Liver (tissue), 9 donors: ENCODE measurements around the gene MTRF1. TPM values are rescaled to one million over a fixed set of nuclear protein-coding genes. Genes with fewer than 3 reads are reported as not detected.

Experiments used
- DNase-seq: peaks from one replicate; pipeline ENCODE4 v3.0.0-alpha.2; 2017; ENCODE audit warnings: low spot score
- H3K27ac ChIP-seq, 2 donors: one replicate each; pipeline ENCODE4 v1.7.0; 2013; ENCODE audit warnings: inconsistent platforms in 2 of 2, low read length in 2 of 2, control low read depth in 1 of 2, low read depth in 1 of 2, mild to moderate bottlenecking in 1 of 2
- H3K27me3 ChIP-seq, 4 donors: one replicate each; pipeline versions ENCODE4 v1.6.1 to v1.7.0; 2013; ENCODE audit warnings: low read length in 3 of 4, inconsistent platforms in 1 of 4, mild to moderate bottlenecking in 1 of 4, moderate library complexity in 1 of 4; ENCODE audit not compliant: control insufficient read depth in 4 of 4, insufficient read depth in 4 of 4
- H3K36me3 ChIP-seq, 4 donors: one replicate each; pipeline versions ENCODE4 v1.6.1 to v1.7.0; 2013; ENCODE audit warnings: low read length in 3 of 4, mild to moderate bottlenecking in 3 of 4, low read depth in 1 of 4, moderate library complexity in 1 of 4; ENCODE audit not compliant: control insufficient read depth in 4 of 4, insufficient read depth in 3 of 4
- H3K4me1 ChIP-seq, 4 donors: one replicate each; pipeline versions ENCODE4 v1.6.1 to v1.7.0; 2013; ENCODE audit warnings: low read length in 3 of 4, mild to moderate bottlenecking in 3 of 4, moderate library complexity in 1 of 4; ENCODE audit not compliant: control insufficient read depth in 4 of 4, insufficient read depth in 4 of 4
- H3K4me3 ChIP-seq, 3 donors: one replicate each; pipeline versions ENCODE4 v1.6.1 to v1.7.0; 2013; ENCODE audit warnings: low read length in 3 of 3, control low read depth in 1 of 3, low read depth in 1 of 3, mild to moderate bottlenecking in 1 of 3
- H3K9ac ChIP-seq, 2 donors: one replicate each; pipeline ENCODE4 v1.7.0; 2013; ENCODE audit warnings: low read length in 2 of 2, mild to moderate bottlenecking in 2 of 2, moderate library complexity in 2 of 2, control low read depth in 1 of 2, low read depth in 1 of 2
- H3K9me3 ChIP-seq, 4 donors: one replicate each; pipeline versions ENCODE4 v1.6.1 to v1.7.0; 2013; ENCODE audit warnings: low read length in 3 of 4; ENCODE audit not compliant: control insufficient read depth in 4 of 4
- FOXA1 ChIP-seq: IDR thresholded peaks from 2 replicates; pipeline ENCODE4 v1.6.1; 2016; ENCODE audit warnings: antibody characterized with exemption
- FOXA2 ChIP-seq: IDR thresholded peaks from 2 replicates; pipeline ENCODE4 v1.6.1; 2016; ENCODE audit warnings: antibody characterized with exemption
- GABPA ChIP-seq, 2 donors: IDR thresholded peaks in 1 of 2; conservative IDR thresholded peaks in 1 of 2; 2 replicates each; pipeline ENCODE4 v1.6.1; 2016; ENCODE audit warnings: antibody characterized with exemption in 2 of 2, mild to moderate bottlenecking in 1 of 2, moderate library complexity in 1 of 2
- HNF4A ChIP-seq, 2 donors: conservative IDR thresholded peaks; 2 replicates each; pipeline ENCODE4 v1.6.1; 2016; ENCODE audit warnings: antibody characterized with exemption in 2 of 2, mild to moderate bottlenecking in 2 of 2
- JUND ChIP-seq, 2 donors: IDR thresholded peaks; 2 replicates each; pipeline ENCODE4 v1.6.1; 2016; ENCODE audit warnings: antibody characterized with exemption in 2 of 2
- RAD21 ChIP-seq, 2 donors: IDR thresholded peaks; 2 replicates each; pipeline ENCODE4 v1.6.1; 2016; ENCODE audit warnings: antibody characterized with exemption in 2 of 2, mild to moderate bottlenecking in 2 of 2
- SP1 ChIP-seq: IDR thresholded peaks from 2 replicates; pipeline ENCODE4 v1.6.1; 2018; ENCODE audit warnings: antibody characterized with exemption, mild to moderate bottlenecking
- WGBS: extraction: QIAGEN DNeasy Blood & Tissue Kit; methylation state at CpG from one replicate; pipeline ENCODE4 v1.1.7; 2013; 5-methylcytosine and 5-hydroxymethylcytosine counted together
- polyA plus RNA-seq, 2 donors: library from polyadenylated mRNA; stranded (reverse) in 1 of 2; unstranded in 1 of 2; fragments of 200-250 nt in 1 of 2; fragments of >200 nt in 1 of 2; fragmentation: Nextera tagmentation in 1 of 2; extraction: Ambion mirVana in 1 of 2; gene quantifications; one replicate each; pipeline versions ENCODE4 v1.2.1 to v1.2.3, GENCODE V29; 2013 to 2015
- total RNA-seq, 2 donors: library from RNA; depleted of rRNA; stranded (reverse); fragments of >200 nt; gene quantifications; one replicate each; pipeline ENCODE4 v1.2.3, GENCODE V29; 2014
- TF ChIP-seq, protein P1 (sequence below): IDR thresholded peaks from 2 replicates; pipeline ENCODE4 v1.6.1; 2016; ENCODE audit warnings: antibody characterized with exemption, mild to moderate bottlenecking
- TF ChIP-seq, protein P2 (sequence below): fragments of 150-350 bp; IDR thresholded peaks from 2 replicates; pipeline ENCODE4 v1.5.1; 2017; ENCODE audit warnings: improper control_type of control experiment, low read depth, low read length; ENCODE audit not compliant: missing input control
- TF ChIP-seq, protein P3 (sequence below): IDR thresholded peaks from 2 replicates; pipeline ENCODE4 v1.6.1; 2016; ENCODE audit warnings: antibody characterized with exemption
- TF ChIP-seq, protein P4 (sequence below): IDR thresholded peaks from 2 replicates; pipeline ENCODE4 v1.6.1; 2016; ENCODE audit warnings: antibody characterized with exemption
- donor health status: healthy.
- donor health status: healthy.
- donor health status: healthy.
- donor health status: healthy.
- donor health status: healthy.

Gene MTRF1
- total and polyA plus RNA-seq, 4 donors: 4.9 to 11.0 (median 9.9) TPM

DNA sequence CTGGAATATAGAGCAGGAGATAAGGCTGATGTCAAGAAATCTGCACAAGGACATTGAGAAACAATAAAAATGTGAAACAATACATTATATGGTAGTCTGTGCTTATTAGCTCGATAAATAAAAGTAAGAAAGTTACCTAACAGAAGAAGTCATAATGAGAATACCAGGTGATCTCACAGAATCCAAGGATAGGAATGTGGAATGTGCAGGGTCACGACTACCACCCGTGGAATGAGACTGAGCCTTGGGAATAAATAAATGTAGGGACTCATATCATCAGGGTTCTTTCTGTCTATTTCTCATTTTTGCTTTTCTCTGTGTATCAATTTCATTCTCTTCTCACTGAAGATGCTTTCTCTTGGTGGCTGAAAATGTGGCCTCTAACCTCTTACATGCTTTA is 43.0 kb downstream of the MTRF1 start (continued):
- TF ChIP-seq, protein P1, sequence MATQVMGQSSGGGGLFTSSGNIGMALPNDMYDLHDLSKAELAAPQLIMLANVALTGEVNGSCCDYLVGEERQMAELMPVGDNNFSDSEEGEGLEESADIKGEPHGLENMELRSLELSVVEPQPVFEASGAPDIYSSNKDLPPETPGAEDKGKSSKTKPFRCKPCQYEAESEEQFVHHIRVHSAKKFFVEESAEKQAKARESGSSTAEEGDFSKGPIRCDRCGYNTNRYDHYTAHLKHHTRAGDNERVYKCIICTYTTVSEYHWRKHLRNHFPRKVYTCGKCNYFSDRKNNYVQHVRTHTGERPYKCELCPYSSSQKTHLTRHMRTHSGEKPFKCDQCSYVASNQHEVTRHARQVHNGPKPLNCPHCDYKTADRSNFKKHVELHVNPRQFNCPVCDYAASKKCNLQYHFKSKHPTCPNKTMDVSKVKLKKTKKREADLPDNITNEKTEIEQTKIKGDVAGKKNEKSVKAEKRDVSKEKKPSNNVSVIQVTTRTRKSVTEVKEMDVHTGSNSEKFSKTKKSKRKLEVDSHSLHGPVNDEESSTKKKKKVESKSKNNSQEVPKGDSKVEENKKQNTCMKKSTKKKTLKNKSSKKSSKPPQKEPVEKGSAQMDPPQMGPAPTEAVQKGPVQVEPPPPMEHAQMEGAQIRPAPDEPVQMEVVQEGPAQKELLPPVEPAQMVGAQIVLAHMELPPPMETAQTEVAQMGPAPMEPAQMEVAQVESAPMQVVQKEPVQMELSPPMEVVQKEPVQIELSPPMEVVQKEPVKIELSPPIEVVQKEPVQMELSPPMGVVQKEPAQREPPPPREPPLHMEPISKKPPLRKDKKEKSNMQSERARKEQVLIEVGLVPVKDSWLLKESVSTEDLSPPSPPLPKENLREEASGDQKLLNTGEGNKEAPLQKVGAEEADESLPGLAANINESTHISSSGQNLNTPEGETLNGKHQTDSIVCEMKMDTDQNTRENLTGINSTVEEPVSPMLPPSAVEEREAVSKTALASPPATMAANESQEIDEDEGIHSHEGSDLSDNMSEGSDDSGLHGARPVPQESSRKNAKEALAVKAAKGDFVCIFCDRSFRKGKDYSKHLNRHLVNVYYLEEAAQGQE: no peak
- TF ChIP-seq JUND (IDR thresholded peaks at IDR 0.05): no peak

DNA sequence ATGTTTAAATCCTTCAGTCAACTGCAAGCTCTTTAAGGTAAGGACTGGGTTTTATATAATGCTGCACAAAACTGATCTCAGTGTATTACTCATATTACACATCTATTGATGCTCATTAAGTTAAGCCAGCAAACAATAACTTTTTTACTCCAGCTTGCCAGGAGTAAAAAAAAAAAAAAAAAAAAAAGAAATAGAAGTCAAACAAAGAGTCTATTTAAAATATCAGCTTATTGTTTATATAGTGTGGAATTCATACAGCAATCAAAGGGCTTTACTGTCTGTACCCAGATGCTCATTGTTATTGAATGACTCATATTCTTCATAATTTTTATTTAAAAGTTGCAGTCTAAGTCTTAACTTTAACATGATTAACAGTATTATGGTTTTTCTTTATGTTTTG is 47.2 kb downstream of the MTRF1 start:
- TF ChIP-seq, protein P2, sequence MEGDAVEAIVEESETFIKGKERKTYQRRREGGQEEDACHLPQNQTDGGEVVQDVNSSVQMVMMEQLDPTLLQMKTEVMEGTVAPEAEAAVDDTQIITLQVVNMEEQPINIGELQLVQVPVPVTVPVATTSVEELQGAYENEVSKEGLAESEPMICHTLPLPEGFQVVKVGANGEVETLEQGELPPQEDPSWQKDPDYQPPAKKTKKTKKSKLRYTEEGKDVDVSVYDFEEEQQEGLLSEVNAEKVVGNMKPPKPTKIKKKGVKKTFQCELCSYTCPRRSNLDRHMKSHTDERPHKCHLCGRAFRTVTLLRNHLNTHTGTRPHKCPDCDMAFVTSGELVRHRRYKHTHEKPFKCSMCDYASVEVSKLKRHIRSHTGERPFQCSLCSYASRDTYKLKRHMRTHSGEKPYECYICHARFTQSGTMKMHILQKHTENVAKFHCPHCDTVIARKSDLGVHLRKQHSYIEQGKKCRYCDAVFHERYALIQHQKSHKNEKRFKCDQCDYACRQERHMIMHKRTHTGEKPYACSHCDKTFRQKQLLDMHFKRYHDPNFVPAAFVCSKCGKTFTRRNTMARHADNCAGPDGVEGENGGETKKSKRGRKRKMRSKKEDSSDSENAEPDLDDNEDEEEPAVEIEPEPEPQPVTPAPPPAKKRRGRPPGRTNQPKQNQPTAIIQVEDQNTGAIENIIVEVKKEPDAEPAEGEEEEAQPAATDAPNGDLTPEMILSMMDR: no peak
- TF ChIP-seq, protein P3, sequence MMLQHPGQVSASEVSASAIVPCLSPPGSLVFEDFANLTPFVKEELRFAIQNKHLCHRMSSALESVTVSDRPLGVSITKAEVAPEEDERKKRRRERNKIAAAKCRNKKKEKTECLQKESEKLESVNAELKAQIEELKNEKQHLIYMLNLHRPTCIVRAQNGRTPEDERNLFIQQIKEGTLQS: no peak
- no peak for TF ChIP-seq SP1
- no peak for TF ChIP-seq FOXA1
- TF ChIP-seq, protein P1: no peak
- Histone ChIP-seq H3K27me3 (no peaks in the 10 kb centered on the region), H3K36me3 (peaks cover 0 to 8% (median 2%) of the 10 kb centered on the region in 4 donors), H3K9me3 (peaks cover 0 to 1% (median 0%) of the 10 kb centered on the region in 4 donors), H3K4me1 (no peaks in the 10 kb centered on the region), H3K27ac (no peak overlapping the region), H3K9ac (no peak overlapping the region), H3K4me3 (no peak overlapping the region)
- no peak for DNase-seq

DNA sequence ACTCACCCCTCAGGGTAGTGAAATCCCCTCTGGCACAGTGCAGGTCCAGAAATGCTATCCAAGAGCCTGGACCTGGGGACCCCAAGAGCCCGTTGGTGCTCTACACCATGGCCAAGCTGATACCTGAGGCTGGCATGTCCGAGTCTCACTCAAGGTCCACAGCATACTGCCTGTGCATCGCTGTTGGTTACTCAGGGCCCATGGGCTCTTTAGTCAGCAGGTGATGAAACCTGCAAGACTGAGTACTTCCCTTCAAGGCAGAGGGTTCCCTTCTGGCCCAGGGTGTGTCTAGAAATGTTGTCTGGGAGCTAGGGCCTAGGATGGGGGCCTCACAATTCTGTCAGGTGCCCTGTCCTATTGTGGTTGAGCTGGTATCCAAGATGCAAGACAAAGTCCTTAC is 49.5 kb downstream of the MTRF1 start:
- DNase-seq: no peak
- no peak overlapping the region for H3K4me3 ChIP-seq
- H3K27me3 ChIP-seq: no peaks in the 10 kb centered on the region
- no peak overlapping the region for H3K9ac ChIP-seq
- H3K4me1 ChIP-seq: no peaks in the 10 kb centered on the region
- H3K36me3 ChIP-seq: peaks cover 0 to 2% (median 0%) of the 10 kb centered on the region in 4 donors
- H3K27ac ChIP-seq: no peak overlapping the region
- peaks cover 0 to 2% (median 0%) of the 10 kb centered on the region in 4 donors for H3K9me3 ChIP-seq
- no peak for TF ChIP-seq FOXA1
- no peak for TF ChIP-seq SP1
- TF ChIP-seq FOXA2: no peak
- TF ChIP-seq GABPA (IDR thresholded peaks at IDR 0.05 in 1 of 2, conservative IDR thresholded peaks at IDR 0.05 in 1 of 2): no peak
- TF ChIP-seq, protein P1: no peak
- TF ChIP-seq RAD21 (IDR thresholded peaks at IDR 0.05): no peak
- TF ChIP-seq, protein P4, sequence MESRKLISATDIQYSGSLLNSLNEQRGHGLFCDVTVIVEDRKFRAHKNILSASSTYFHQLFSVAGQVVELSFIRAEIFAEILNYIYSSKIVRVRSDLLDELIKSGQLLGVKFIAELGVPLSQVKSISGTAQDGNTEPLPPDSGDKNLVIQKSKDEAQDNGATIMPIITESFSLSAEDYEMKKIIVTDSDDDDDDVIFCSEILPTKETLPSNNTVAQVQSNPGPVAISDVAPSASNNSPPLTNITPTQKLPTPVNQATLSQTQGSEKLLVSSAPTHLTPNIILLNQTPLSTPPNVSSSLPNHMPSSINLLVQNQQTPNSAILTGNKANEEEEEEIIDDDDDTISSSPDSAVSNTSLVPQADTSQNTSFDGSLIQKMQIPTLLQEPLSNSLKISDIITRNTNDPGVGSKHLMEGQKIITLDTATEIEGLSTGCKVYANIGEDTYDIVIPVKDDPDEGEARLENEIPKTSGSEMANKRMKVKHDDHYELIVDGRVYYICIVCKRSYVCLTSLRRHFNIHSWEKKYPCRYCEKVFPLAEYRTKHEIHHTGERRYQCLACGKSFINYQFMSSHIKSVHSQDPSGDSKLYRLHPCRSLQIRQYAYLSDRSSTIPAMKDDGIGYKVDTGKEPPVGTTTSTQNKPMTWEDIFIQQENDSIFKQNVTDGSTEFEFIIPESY: no peak
- TF ChIP-seq HNF4A (conservative IDR thresholded peaks at IDR 0.05): no peak
- WGBS: 62% methylated on average over 3 of the region's 3 CpGs
